HepG2 (cell line): Measurements from ENCODE around the gene BZW1. TPM values are rescaled to one million over a fixed set of nuclear protein-coding genes. Genes with fewer than 3 reads are reported as not detected.

Experiments used
- EP300 ChIP-seq, 3 experiments: sonication (generic) in 1 of 3; formaldehyde crosslinking in 1 of 3; IDR thresholded peaks; 2 replicates each; pipeline versions ENCODE4 v1.5.1 to v1.6.1; 2011 to 2020; ENCODE audit warnings: low read depth in 2 of 3, low read length in 2 of 3, borderline replicate concordance in 1 of 3, improper control_type of control experiment in 1 of 3, mild to moderate bottlenecking in 1 of 3, missing genetic modification reagents in 1 of 3, moderate library complexity in 1 of 3
- IKZF4 ChIP-seq: sonication (generic); formaldehyde crosslinking; IDR thresholded peaks from 2 replicates; pipeline ENCODE4 v1.5.1; 2020; ENCODE audit warnings: borderline replicate concordance, mild to moderate bottlenecking, low read depth, missing genetic modification reagents; ENCODE audit errors: not compliant biosample characterization
- KAT2B ChIP-seq: fragments of 150-350 bp; IDR thresholded peaks from 2 replicates; pipeline ENCODE4 v1.6.1; 2014; ENCODE audit warnings: low read depth, low read length, borderline replicate concordance
- MBNL3 ChIP-seq: fragments of 250-450 bp; sonication (Bioruptor Pico); conservative IDR thresholded peaks from 2 replicates; pipeline ENCODE4 v1.8.0; 2022; ENCODE audit warnings: mild to moderate bottlenecking, inconsistent platforms
- NFE2 ChIP-seq: sonication (generic); formaldehyde crosslinking; IDR thresholded peaks from 2 replicates; pipeline ENCODE4 v1.4.0; 2020; ENCODE audit warnings: missing genetic modification reagents
- RBAK ChIP-seq: sonication (generic); formaldehyde crosslinking; IDR thresholded peaks from 2 replicates; pipeline ENCODE4 v1.5.1; 2020; ENCODE audit warnings: mild to moderate bottlenecking, missing genetic modification reagents
- STAT5B ChIP-seq: sonication (generic); formaldehyde crosslinking; IDR thresholded peaks from 2 replicates; pipeline ENCODE4 v1.4.0; 2020; ENCODE audit warnings: missing genetic modification reagents
- TGIF2 ChIP-seq: IDR thresholded peaks from 2 replicates; pipeline ENCODE4 v1.6.1; 2016; ENCODE audit warnings: control low read depth, missing compliant biosample characterization
- ZBTB33 ChIP-seq: sonication (generic); formaldehyde crosslinking; IDR thresholded peaks from 2 replicates; pipeline ENCODE4 v1.4.0; 2020; ENCODE audit warnings: missing genetic modification reagents
- ZNF235 ChIP-seq: sonication (generic); formaldehyde crosslinking; IDR thresholded peaks from 2 replicates; pipeline ENCODE4 v1.8.1; 2023; ENCODE audit warnings: mild to moderate bottlenecking, missing genetic modification reagents, borderline replicate concordance
- ZNF607 ChIP-seq: sonication (generic); formaldehyde crosslinking; IDR thresholded peaks from 2 replicates; pipeline ENCODE4 v1.5.1; 2020; ENCODE audit warnings: missing genetic modification reagents, mild to moderate bottlenecking, borderline replicate concordance
- ZNF768 ChIP-seq: sonication (generic); formaldehyde crosslinking; IDR thresholded peaks from 2 replicates; pipeline ENCODE4 v1.4.0; 2020; ENCODE audit warnings: missing genetic modification reagents
- ZNF790 ChIP-seq: sonication (generic); formaldehyde crosslinking; IDR thresholded peaks from 2 replicates; pipeline ENCODE4 v1.8.0; 2022; ENCODE audit warnings: missing genetic modification reagents, mild to moderate bottlenecking, borderline replicate concordance
- polyA plus RNA-seq, 8 experiments: library from polyadenylated mRNA; depleted of rRNA in 3 of 8; stranded (reverse) in 7 of 8; unstranded in 1 of 8; fragments of >200 nt; fragmentation: Illumina TruSeq in 4 of 8; extraction: Trizol in 4 of 8; gene quantifications; 2 replicates each; pipeline versions ENCODE4 v1.2.1 to v1.2.3, GENCODE V29; 2011 to 2016; ENCODE audit warnings: low read depth in 4 of 8, missing spikeins in 1 of 8, mixed read lengths in 1 of 8; ENCODE audit not compliant: insufficient read depth in 1 of 8
- total RNA-seq, 5 experiments: library from RNA; depleted of rRNA; stranded (reverse); fragments of >200 nt; fragmentation: Illumina TruSeq; extraction: Trizol; gene quantifications; 2 replicates each; pipeline ENCODE4 v1.2.3, GENCODE V29; 2016; ENCODE audit warnings: low read depth in 1 of 5
- TF ChIP-seq, protein P1 (sequence below): sonication (generic); formaldehyde crosslinking; IDR thresholded peaks from 2 replicates; pipeline ENCODE4 v1.4.0; 2020; ENCODE audit warnings: mild to moderate bottlenecking, missing genetic modification reagents, borderline replicate concordance
- TF ChIP-seq, protein P2 (sequence below), 2 experiments: sonication (generic) in 1 of 2; formaldehyde crosslinking in 1 of 2; IDR thresholded peaks; 2 replicates each; pipeline versions ENCODE4 v1.4.0 to v1.6.1; 2016 to 2020; ENCODE audit warnings: borderline replicate concordance in 1 of 2, low read depth in 1 of 2, mild to moderate bottlenecking in 1 of 2, missing genetic modification reagents in 1 of 2

The BZW1 gene
- total and polyA plus RNA-seq, 2 of the 13 experiments (the other 11 are each of a cell fraction or from before 2014, with no cell fraction given) = 106 to 384 TPM

DNA sequence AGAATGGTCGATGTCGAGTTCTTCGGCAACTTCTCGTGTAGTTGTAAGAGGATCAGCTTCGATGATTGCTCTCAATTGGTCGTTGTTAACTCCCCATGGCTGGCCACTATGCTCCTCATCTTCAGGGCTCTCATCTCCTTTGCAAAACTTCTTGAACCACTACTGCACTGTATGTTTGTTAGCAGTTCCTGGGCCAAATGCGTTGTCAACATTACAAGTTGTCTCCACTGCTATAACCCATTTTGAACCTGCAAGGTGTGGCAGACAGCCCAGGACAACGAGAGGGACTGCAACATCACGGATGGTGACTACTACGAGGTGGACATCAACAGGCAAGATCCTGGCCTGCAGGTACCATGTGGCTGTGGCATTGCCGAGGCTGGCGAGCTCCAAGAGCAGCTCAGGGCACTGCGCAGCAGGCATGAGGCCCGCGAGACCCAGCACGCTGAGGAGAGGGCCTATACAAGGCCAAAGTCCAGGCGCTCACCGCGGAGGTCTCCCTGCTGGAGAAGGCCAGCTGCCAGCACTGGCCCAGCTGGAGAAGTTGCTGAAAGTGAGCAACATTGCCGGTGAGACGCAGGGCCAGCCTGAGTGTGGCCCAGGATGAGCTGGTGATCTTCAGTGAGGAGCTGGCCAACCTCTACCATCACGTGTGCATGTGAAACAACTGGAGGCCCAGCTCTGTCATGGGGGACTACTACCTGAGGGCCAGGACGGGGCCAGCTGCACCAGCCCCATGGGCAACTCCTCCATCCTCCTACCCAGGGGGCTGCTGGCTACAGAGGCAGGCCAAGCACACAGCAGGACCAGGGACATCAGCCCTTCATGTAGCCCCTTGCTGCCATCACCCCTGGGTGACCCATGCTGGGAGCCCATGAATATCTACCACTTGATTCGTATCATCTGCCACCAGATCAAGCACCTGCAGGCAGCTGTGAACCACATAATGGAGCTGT is 32.6 kb downstream of the BZW1 start (continued):
- TF ChIP-seq, protein P1, sequence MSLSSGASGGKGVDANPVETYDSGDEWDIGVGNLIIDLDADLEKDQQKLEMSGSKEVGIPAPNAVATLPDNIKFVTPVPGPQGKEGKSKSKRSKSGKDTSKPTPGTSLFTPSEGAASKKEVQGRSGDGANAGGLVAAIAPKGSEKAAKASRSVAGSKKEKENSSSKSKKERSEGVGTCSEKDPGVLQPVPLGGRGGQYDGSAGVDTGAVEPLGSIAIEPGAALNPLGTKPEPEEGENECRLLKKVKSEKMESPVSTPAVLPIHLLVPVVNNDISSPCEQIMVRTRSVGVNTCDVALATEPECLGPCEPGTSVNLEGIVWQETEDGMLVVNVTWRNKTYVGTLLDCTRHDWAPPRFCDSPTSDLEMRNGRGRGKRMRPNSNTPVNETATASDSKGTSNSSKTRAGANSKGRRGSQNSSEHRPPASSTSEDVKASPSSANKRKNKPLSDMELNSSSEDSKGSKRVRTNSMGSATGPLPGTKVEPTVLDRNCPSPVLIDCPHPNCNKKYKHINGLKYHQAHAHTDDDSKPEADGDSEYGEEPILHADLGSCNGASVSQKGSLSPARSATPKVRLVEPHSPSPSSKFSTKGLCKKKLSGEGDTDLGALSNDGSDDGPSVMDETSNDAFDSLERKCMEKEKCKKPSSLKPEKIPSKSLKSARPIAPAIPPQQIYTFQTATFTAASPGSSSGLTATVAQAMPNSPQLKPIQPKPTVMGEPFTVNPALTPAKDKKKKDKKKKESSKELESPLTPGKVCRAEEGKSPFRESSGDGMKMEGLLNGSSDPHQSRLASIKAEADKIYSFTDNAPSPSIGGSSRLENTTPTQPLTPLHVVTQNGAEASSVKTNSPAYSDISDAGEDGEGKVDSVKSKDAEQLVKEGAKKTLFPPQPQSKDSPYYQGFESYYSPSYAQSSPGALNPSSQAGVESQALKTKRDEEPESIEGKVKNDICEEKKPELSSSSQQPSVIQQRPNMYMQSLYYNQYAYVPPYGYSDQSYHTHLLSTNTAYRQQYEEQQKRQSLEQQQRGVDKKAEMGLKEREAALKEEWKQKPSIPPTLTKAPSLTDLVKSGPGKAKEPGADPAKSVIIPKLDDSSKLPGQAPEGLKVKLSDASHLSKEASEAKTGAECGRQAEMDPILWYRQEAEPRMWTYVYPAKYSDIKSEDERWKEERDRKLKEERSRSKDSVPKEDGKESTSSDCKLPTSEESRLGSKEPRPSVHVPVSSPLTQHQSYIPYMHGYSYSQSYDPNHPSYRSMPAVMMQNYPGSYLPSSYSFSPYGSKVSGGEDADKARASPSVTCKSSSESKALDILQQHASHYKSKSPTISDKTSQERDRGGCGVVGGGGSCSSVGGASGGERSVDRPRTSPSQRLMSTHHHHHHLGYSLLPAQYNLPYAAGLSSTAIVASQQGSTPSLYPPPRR (CRISPR knock-in tag) = no peak
- TF ChIP-seq KAT2B = no peak
- TF ChIP-seq ZBTB33 (CRISPR knock-in tag) = peak; percentile 75
- no peak for TF ChIP-seq EP300 (IDR thresholded peaks at IDR 0.05; ENCODE audit: low read depth in 2 of 2, low read length in 2 of 2)
- no peak; the same call in 1 of the 2 replicates for TF ChIP-seq EP300 (CRISPR knock-in tag; IDR thresholded peaks at IDR 0.05; ENCODE audit: borderline replicate concordance)
- TF ChIP-seq TGIF2 (CRISPR knock-in tag) = no peak
- TF ChIP-seq, protein P2, sequence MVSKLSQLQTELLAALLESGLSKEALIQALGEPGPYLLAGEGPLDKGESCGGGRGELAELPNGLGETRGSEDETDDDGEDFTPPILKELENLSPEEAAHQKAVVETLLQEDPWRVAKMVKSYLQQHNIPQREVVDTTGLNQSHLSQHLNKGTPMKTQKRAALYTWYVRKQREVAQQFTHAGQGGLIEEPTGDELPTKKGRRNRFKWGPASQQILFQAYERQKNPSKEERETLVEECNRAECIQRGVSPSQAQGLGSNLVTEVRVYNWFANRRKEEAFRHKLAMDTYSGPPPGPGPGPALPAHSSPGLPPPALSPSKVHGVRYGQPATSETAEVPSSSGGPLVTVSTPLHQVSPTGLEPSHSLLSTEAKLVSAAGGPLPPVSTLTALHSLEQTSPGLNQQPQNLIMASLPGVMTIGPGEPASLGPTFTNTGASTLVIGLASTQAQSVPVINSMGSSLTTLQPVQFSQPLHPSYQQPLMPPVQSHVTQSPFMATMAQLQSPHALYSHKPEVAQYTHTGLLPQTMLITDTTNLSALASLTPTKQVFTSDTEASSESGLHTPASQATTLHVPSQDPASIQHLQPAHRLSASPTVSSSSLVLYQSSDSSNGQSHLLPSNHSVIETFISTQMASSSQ (IDR thresholded peaks at IDR 0.05; ENCODE audit: low read depth) = no peak
- TF ChIP-seq, protein P2 (CRISPR knock-in tag; IDR thresholded peaks at IDR 0.05; ENCODE audit: borderline replicate concordance) = no peak
- no peak for TF ChIP-seq ZNF790 (CRISPR knock-in tag)
- no peak for TF ChIP-seq STAT5B (CRISPR knock-in tag)
- TF ChIP-seq ZNF235 (CRISPR knock-in tag) = 0 out of 2 replicates have a peak, but pooled peaks have one; percentile 54
- TF ChIP-seq MBNL3 = no peak
- 0 out of 2 replicates have a peak, but pooled peaks have one; percentile 40 for TF ChIP-seq ZNF607 (CRISPR knock-in tag)
- TF ChIP-seq IKZF4 (CRISPR knock-in tag) = peak; percentile 73
- 0 out of 2 replicates have a peak, but pooled peaks have one; percentile 61 for TF ChIP-seq RBAK
- TF ChIP-seq NFE2 (CRISPR knock-in tag) = no peak
- peak; percentile 83; the same call in 1 of the 2 replicates for TF ChIP-seq ZNF768 (CRISPR knock-in tag)
